Activated CD4-positive, alpha-beta T cell treated with anti-CD3 and anti-CD28 coated beads, Interleukin-2, amount 50 U/mL, for 48 hours (primary cell): ENCODE data around the gene BATF.

Source experiments
- DNase-seq, 2 experiments: peaks; one replicate each; pipeline ENCODE4 v3.0.0-alpha.2; 2020

Gene BATF

DNA sequence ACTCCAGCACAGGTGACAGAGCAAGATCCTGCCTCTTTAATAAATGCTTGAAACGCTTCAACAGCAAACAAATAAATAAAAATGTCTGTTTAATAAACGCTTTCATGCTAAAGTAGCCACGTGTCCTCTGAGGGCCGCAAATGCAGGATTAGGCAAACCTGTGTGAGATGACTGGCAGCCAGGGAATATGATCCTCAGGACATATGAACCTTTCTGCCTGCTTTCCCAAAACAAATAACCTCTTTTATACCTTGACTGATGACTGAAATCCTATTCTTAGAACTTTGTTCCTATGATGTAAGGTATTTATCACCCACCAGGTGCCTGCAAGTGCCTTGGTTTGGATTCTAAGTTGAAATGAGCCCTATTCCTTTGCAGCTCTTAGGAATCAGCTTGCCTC, 41.7 kb downstream of the BATF start:
- DNase-seq, result no peak

DNA sequence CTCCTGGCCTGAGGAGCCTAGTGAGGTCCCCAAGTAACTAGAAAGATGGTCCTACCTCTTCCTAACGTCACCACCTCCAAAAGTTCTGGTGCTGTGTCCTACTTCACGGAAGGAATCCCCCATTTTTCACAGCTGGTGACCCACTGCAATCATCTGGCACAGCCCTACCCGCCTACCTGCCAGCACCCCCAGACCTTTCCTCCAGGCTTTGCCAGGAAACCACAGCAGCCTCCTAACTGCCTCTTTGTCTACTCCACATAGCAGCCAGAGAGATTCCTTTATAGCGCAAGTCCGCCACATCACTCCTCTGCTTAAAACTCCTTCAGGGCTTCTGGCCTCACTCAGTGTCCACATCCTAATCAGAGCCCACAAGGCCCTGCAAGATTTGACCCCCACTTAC, 42.8 kb downstream of the BATF start:
- DNase-seq, result no peak

DNA sequence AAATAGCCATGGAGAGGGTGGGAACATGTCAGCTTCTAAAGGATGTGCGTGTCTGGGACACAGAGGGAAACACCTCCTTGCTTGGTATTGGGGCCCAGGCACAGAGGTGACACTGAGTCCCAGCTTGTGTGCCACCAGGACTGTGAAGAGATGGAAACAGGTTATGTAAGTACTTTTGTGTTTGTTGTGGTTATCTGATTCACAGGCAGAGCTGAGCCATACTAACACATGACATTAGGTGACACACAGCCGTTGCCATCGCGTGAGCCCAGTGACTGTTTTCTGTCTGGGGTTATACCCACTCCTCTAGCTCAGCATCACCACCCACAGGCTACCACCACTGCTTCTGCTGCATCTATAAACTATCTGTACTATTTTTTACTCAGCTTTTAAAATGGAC, 44.1 kb downstream of the BATF start:
- peak; percentile 82 to 88 for DNase-seq

DNA sequence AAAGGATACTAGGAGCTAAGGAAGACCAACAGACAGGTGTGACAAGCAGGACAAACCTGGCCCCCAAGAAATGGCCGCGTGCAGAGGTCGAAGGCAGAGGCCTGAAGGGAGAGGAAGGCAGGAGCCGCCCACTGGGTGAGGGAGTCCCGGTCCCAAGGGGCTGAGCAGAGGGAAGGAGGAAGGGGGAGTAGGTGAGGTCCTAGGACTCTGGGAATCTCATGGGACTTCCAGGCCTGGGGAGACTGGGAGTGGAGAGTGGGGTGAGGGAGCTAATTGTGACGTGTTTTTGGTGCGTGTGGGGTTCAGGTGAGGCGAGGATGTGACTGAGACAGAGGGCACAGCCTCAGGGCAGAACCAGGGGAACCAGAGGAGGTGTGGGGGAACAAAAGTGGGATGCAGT, 44.5 kb downstream of the BATF start:
- DNase-seq, result peak in 1 of 2 experiments; percentile 41

DNA sequence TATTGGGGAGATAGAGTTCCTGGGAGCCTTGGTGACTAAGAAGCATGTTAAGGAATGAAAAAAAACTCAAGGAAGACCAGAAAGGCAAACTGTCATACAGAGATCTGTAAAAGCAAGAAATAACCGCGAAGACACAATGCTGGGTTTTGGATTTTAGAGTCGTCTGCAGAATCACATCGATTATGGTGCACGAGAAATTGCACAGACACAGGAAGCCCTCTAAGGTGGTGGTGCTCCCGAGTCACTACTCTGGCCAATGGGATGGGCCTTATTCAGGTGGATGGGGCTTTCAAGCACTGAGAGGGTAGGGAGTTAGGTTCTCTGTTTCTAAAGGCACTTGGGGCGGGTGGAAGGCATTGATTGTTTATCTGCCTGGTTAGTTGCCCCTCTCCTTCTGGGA, 45.9 kb downstream of the BATF start:
- DNase-seq, result no peak

DNA sequence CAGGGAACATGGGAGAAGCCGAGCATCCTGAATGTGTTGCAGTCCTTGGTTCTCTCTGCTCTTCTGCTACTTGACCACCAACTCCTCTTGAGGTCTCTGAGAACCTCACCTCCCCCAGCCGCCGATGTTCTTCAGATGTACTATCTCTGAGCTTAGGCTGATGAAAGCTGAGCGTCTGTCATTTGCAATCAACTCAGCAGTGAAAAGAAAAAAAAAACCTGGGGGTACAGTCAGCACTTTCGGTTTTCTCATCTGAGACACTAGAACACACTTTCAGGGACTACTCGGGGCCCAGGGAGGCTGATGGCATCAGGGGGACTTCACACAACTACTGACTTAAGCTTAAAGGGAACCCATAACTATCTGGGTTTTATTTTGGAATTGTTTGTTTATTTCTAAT, 46.5 kb downstream of the BATF start:
- DNase-seq, result peak; percentile 55 to 64

DNA sequence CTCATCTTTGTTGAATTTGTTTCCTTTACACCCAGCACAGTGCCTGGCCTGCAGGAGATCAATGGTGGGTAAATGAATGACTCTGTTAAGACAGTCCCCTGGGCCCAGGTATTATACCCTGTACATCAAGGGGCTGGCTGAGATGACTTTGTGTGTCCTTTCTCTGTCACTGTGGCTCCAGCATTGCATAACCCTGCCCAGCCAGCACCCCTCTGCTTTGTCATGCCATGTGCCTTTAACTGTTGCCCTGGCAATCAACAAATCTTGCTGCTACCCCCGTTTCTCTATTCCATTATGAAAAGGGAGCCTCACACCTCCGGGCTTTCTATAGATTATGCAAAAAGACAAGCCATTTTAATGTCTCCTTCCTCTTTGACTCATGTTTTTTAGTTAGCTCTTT, 48.5 kb downstream of the BATF start:
- DNase-seq, result peak in 1 of 2 experiments; percentile 52

DNA sequence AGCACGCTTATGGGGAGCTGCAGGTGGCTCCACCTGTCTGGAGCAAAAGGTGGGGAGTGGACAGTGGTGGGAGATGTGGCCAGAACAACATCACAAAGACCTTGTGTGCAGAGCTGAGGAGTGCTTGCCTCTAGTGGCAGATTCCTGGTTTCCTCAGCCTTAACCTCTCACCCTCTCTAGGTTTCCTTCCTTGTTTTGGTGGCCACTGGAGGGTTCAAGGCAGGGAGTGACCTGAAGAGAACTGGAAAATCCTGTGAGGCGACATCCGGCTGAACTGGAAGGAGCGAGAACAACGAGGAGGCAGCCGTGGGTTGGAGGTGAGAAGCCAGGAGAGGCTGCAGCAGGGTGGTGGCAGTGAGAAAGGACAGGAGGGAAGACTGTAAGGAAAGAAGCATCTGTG, 49.8 kb downstream of the BATF start:
- DNase-seq, result no peak

DNA sequence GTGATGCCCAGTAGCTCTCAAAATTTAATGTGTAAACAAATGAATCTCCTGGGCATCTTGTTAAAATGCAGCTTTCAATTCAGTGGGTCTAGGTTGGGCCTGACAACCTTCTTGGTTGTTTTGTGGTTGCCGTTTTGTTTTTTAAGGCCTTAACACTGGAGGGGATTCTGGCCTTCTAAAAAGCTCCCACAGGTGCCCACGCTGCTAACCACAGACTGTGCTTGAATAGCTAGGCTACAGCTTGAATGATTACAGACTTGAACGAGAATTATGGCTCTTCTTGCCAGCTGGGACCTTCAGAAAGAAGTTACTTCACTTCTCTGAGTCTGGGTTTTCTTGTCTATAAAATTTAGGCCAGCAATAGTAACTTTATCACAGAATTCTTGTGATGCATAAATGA, 54.8 kb downstream of the BATF start:
- no peak for DNase-seq

DNA sequence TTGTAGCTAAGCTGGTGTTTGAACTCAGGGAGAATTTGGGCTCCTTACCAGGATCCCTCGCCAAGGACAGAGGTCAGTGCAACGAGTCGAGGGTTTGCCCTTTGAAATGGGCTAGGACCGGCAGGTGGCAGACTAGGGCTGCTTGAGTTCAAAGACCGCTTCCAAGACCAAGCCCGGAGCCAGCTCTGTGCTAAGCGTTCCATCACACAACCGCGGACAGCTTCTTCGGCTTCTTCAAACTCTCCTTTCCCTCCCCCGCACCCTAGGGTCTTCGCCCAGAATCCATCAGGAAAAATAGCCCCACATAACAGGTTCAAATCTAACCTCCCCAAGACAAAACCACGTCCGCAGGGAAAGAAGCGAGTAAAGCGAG, 55.4 kb downstream of the BATF start:
- peak; percentile 78 to 86 for DNase-seq

DNA sequence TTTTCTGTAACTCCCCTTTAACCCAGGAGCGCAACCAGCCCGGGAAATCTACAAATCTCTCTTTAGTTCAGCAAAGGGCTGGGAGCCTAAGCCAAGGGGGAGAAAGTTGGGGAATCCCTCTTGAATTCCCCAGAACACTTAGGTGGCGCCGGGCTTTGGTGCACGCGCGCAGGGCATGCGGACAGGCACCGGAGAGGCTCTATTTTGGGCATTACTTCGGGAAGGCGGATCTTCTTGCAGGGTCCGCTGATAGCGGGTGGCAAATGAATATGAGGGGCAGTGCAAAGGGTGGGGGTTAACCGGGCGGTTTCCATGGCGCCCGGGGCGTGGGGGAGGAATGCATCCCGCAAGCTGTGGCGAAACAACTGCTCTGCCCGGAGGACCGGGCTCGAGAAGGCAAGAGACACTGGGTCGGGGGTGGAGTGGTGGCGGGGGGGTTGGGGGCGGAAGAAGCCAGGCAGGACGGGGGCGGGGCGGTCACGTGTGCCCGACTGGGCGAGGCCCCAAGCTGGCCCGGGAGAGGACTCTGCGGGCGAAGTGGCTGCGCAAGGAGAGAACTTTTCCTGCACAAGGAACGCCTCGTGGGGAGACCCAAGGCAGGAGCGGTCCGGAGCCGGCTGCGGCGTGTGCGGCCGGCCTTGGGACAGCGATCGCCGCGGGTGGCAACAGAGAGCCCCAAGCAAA, 56.0 kb downstream of the BATF start, which contains the start of gene FLVCR2:
TSS of gene FLVCR2 (plus strand) at position 519 of the 684 bp plus-strand sequence. CDS start 353 bp downstream, outside the sequence.
- DNase-seq, result peak; percentile 69 to 70

DNA sequence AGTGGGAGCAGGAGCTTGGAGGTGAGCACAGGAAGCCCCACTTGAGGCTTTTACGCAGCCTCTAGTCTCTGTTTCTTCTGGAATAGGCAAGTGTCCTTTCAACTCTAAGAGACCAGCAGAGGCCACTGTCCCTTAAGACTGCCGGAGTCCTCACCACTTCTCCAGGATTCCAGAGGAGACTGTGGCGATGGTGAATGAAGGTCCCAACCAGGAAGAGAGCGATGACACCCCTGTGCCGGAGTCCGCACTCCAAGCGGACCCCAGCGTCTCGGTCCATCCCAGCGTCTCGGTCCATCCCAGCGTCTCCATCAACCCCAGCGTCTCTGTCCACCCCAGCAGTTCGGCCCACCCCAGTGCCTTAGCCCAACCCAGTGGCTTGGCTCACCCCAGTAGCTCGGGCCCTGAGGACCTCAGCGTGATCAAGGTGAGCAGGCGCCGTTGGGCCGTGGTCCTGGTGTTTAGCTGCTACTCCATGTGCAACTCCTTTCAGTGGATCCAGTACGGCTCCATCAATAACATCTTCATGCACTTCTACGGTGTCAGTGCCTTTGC, 56.6 kb downstream of the BATF start:
- DNase-seq, result no peak

DNA sequence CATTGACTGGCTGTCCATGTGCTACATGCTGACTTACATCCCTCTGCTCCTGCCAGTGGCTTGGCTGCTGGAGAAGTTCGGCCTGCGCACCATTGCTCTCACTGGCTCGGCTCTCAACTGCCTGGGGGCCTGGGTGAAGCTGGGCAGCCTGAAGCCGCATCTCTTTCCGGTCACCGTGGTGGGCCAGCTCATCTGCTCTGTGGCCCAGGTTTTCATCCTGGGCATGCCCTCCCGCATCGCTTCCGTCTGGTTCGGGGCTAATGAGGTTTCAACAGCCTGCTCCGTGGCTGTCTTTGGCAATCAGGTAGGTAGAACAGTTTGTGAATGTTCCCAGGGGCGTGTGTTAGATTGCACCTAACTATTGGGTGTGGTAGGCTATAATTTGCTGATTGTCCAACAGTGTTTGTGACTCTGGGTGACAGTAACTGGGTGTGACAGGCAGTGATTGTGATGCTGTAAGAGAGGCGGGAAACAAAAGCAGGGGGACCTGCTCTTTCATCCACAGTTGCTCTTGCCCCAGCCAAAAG, 57.1 kb downstream of the BATF start:
- DNase-seq, result no peak

DNA sequence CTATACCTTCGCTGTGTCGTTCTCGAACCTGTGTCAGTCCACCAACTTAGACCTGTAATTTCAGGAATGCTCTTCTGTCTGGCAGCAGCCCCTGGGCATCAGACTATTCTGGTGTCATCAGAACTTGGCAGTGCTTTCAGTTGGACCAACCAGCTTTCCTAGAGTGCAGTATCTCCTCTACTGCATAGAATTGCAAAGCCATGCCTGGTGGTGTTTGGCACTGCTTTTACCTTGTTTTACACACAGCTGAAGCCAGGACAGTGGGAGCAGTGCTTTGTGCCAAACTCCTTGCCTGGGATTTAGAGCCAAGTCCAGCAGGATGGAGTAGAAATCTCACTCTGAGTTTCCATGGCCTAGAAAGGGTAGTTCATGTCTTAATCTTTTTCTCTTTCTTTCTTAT, 57.6 kb downstream of the BATF start:
- DNase-seq, result no peak

DNA sequence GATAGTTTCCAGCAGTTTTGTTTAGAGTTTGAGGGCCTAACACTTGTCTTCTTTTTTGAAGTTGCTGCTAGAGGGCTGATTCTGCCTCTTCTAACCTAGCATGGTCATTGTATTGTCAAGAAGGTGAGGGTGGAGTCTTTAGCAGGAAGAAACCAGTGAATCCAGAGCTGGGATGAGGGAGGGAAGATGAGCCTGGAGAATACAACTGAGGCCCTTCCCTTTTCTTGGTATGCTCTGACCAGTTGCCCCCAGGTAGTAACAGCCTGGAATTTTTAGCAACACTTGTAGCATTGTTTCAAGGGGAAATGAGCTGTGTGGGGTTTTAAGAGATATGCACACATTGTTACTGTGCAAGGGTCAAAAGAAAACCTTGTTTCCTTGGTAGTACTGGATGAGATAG, 65.1 kb downstream of the BATF start:
- DNase-seq, result no peak

DNA sequence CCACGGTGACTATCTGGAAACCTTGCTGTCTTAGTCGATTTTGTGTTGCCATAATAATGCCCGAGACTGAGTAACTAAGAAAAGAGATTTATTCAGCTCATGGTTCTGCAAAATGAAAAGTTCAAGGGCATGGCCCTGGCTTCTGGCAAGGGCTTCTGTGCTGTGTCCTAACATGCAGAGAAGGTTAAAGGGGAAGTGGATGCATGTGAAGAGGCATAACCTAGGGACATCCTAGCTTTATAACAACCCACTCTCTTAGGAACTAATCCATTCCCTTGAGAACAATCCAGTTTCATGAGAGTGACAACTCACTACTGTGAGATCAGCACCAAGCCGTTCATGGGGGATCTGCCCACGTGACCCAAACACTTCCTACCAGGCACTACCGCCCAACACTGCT, 67.7 kb downstream of the BATF start:
- DNase-seq, result no peak

DNA sequence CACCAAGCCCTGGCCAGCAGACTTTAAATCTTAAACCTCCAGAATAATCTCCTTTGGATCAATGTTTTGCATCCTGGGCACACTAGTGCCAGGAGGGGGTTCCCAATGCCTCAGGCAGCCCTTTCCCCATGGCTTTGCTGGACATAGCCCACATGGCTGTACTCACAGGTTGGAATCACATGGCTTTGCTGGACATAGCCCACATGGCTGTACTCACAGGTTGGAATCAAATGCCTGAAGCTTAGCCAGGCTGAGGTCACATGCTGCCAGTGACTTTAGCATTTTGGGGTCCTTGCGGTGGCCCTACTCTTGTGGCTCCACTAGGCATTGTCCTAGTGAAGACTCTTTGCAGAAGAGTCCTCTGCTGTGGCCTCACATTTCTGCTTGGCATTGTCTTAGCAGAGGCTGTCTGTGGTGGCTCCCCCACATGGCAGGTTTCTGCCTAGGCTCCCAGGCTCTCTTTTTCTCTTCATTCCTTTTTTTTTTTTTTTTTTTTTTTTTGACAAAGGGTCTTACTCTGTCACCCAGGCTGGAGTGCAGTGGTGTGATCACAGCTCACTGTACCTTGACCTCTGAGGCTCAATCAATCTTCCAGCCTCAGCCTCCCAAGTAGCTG, 69.2 kb downstream of the BATF start:
- no peak for DNase-seq

DNA sequence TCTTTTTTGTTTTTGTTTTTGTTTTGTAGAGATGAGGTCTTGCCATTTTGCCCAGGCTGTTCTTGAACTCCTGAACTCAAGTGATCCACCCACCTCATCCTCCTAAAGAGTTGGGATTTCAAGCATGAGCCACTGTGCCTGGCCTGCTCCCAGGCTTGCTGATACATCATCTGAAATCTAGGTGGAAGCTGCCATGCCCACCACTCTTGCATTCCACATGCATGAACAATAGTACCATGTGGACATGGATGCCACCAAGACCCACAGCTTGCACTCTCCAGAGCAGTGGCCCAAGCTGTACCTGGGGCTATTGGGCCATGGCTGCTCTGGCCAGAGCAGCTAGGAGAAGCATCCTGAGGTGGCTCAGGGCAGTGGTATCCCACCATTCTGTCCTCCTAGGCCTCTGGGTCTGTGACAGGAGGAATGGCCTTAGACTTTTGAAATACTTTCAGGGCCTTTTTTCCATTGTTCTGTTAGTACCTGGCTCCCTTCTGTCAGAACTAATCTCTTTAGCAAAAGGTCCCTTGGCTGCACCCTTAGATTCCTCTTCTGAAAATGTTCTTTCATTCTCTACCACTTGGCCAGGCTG, 69.8 kb downstream of the BATF start:
- DNase-seq, result no peak

DNA sequence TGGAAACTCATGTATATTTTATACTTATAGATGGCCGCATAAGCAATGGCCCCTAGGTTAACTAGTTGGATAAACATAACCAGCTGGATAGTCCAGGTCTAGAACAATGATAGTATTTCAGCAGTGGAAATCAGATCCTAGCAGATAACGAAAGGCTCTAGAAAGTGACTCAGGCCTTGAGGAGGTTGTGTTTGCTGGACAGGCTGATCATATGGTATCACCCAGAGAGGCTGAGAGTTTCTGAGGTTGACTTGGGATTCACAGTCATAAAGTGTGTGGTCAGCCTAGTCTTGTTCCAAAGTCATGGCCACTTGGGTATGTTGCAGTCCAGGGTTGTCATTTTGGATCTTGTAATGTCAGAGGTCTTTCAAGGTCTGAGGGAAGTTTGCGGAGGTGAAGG, 73.0 kb downstream of the BATF start:
- no peak for DNase-seq
